Effector memory CD8-positive, alpha-beta T cell (primary cell): ENCODE data around the gene PTPN18.

Experiments
- ATAC-seq: fragments of 150-1000 bp; cut with Tn5 transposase; replicated peaks from 2 replicates; pipeline ENCODE4 v1.10.0; 2021; ENCODE audit warnings: mild to moderate bottlenecking, moderate library complexity
- DNase-seq, 3 experiments: peaks; one replicate each; pipeline ENCODE4 v3.0.0; 2021
- H3K27ac Mint-ChIP-seq, 2 donors: one replicate each; pipeline ENCODE4 v1.8.0; 2022; ENCODE audit warnings: mild to moderate bottlenecking in 2 of 2, mixed read lengths in 2 of 2, moderate library complexity in 2 of 2
- H3K27me3 Mint-ChIP-seq, 2 donors: one replicate each; pipeline ENCODE4 v1.8.0; 2022; ENCODE audit warnings: mixed read lengths in 2 of 2
- H3K36me3 Mint-ChIP-seq: one replicate; pipeline ENCODE4 v1.8.0; 2022; ENCODE audit warnings: mild to moderate bottlenecking, moderate library complexity, mixed read lengths; ENCODE audit not compliant: insufficient read depth
- H3K4me1 Mint-ChIP-seq, 2 donors: one replicate each; pipeline ENCODE4 v1.8.0; 2022; ENCODE audit warnings: low read depth in 2 of 2, mixed read lengths in 2 of 2
- H3K4me3 Mint-ChIP-seq, 2 donors: one replicate each; pipeline ENCODE4 v1.8.0; 2022; ENCODE audit warnings: mild to moderate bottlenecking in 2 of 2, mixed read lengths in 2 of 2, moderate library complexity in 2 of 2
- H3K9me3 Mint-ChIP-seq, 2 donors: one replicate each; pipeline ENCODE4 v1.8.0; 2022; ENCODE audit warnings: mixed read lengths in 2 of 2

PTPN18 gene

GRCh38 chr2:130345611-130346010 lies 10.2 kb upstream of the PTPN18 start:
- ATAC-seq = no peak
- H3K27me3 Mint-ChIP-seq = no peaks in the 10 kb centered on the region
- no peaks in the 10 kb centered on the region for H3K9me3 Mint-ChIP-seq
- H3K36me3 Mint-ChIP-seq = peaks cover 41% of the 10 kb centered on the region
- peak overlapping the region; percentile 44 to 68 for H3K27ac Mint-ChIP-seq
- no peak overlapping the region for H3K4me3 Mint-ChIP-seq
- DNase-seq = no peak
- H3K4me1 Mint-ChIP-seq = peaks cover 18 to 30% of the 10 kb centered on the region in 2 donors

- ATAC-seq = no peak
These were observed 9.7 kb upstream of the PTPN18 start for GRCh38 chr2:130346041-130346740.

GRCh38 chr2:130346741-130347066 lies 9.2 kb upstream of the PTPN18 start:
- no peak for ATAC-seq
- H3K9me3 Mint-ChIP-seq = no peaks in the 10 kb centered on the region
- peaks cover 11 to 24% of the 10 kb centered on the region in 2 donors for H3K4me1 Mint-ChIP-seq
- no peak for DNase-seq
- H3K36me3 Mint-ChIP-seq = peaks cover 38% of the 10 kb centered on the region
- peak overlapping the region in 1 of 2 donors; percentile 44 for H3K27ac Mint-ChIP-seq
- H3K27me3 Mint-ChIP-seq = no peaks in the 10 kb centered on the region
- no peak overlapping the region for H3K4me3 Mint-ChIP-seq

More at GRCh38 chr2:130346041-130346740, 9.7 kb upstream of the PTPN18 start:
- Mint-ChIP-seq H3K4me3 (no peak overlapping the region), H3K36me3 (peaks cover 40% of the 10 kb centered on the region), H3K27me3 (no peaks in the 10 kb centered on the region), H3K4me1 (peaks cover 15 to 27% of the 10 kb centered on the region in 2 donors), H3K27ac (peak overlapping the region; percentile 44 to 68), H3K9me3 (no peaks in the 10 kb centered on the region)
- no peak for DNase-seq

- ATAC-seq (no peak), DNase-seq (no peak)
- Mint-ChIP-seq H3K36me3 (peaks cover 32% of the 10 kb centered on the region), H3K4me3 (no peak overlapping the region), H3K9me3 (no peaks in the 10 kb centered on the region), H3K27ac (no peak overlapping the region), H3K27me3 (no peaks in the 10 kb centered on the region), H3K4me1 (peaks cover 8 to 19% of the 10 kb centered on the region in 2 donors)
These were observed 8.5 kb upstream of the PTPN18 start for GRCh38 chr2:130347220-130347925.

GRCh38 chr2:130349174-130349573 lies 6.7 kb upstream of the PTPN18 start:
- Mint-ChIP-seq H3K9me3 (no peaks in the 10 kb centered on the region), H3K27me3 (no peaks in the 10 kb centered on the region), H3K4me1 (peaks cover 8 to 10% of the 10 kb centered on the region in 2 donors), H3K36me3 (peaks cover 23% of the 10 kb centered on the region), H3K27ac (no peak overlapping the region), H3K4me3 (no peak overlapping the region)
- DNase-seq = no peak
- ATAC-seq = no peak

GRCh38 chr2:130351711-130352110 lies 4.1 kb upstream of the PTPN18 start:
- Mint-ChIP-seq H3K9me3 (no peaks in the 10 kb centered on the region), H3K27ac (peak overlapping the region in 1 of 2 donors; percentile 60), H3K4me3 (no peak overlapping the region), H3K4me1 (peaks cover 11% of the 10 kb centered on the region in 2 donors), H3K36me3 (peaks cover 14% of the 10 kb centered on the region), H3K27me3 (no peaks in the 10 kb centered on the region)
- ATAC-seq = no peak
- no peak for DNase-seq

DNA sequence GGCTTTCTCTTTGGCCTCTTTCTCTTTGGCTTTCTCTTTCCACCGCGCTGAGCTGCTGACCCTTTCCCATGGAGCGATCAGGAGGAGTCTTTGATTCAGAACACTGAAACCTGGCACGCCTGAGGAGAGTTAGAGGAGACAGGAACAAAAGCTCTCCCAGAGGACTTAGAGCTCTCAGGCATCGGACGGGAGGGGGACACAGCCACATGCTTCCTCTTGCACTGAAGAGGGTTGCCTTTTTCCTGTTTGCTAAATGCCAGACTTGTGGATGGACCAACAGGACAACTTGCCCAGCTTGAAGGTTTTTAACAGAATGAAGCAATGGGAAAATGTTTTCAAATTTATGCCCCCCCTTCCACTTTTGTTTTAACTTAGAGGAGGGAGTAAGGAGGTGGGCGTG lies 3.6 kb upstream of the PTPN18 start:
- DNase-seq = no peak
- Mint-ChIP-seq H3K9me3 (no peaks in the 10 kb centered on the region), H3K4me1 (peaks cover 13% of the 10 kb centered on the region in 2 donors), H3K36me3 (peaks cover 9% of the 10 kb centered on the region), H3K27me3 (no peaks in the 10 kb centered on the region), H3K4me3 (no peak overlapping the region), H3K27ac (peak overlapping the region in 1 of 2 donors; percentile 60)
- no peak for ATAC-seq

DNA sequence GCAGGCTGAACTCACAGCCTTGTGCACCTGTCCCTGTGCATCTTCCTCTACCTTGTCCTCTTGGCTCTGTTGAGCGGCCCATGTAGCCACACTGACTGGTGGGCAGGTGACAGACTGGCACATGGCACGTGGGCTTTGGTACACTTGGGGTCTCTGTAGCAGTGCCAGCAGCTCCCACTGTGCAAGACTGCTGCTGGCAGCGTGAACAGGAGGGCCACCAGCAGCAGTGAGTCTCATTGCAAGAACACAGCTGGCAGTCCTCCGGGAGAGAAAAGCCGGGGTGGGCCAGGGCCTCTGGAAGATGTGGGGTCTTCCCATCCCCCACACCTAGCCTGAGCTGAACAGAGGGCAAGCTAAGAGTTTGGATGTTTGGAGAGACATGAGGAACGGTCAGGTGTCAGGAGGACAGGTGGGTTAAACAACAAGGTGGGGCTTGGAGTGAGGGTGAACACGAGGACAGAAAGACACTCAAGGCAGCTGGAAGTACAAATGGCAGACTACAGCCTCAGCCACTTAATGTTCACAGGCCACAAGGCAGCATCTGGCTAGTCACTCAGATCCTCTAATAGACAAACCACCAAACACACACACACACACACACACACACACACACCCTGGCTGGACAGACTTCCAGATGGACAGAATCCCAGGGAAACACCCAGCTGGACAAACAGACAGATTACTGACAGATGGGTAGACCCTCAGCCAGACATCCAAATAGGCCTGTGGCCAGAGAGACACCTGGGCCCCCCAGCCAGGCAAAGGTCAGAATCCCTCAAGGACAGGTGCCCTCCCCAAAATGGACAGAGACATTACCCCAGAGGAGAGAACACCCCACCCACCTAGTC lies 2.3 kb upstream of the PTPN18 start:
- Mint-ChIP-seq H3K9me3 (no peaks in the 10 kb centered on the region), H3K36me3 (peaks cover 4% of the 10 kb centered on the region), H3K27ac (peak overlapping the region in 1 of 2 donors; percentile 47), H3K27me3 (no peaks in the 10 kb centered on the region), H3K4me1 (peaks cover 13% of the 10 kb centered on the region in 2 donors), H3K4me3 (no peak overlapping the region)
- DNase-seq (no peak), ATAC-seq (no peak)

DNA sequence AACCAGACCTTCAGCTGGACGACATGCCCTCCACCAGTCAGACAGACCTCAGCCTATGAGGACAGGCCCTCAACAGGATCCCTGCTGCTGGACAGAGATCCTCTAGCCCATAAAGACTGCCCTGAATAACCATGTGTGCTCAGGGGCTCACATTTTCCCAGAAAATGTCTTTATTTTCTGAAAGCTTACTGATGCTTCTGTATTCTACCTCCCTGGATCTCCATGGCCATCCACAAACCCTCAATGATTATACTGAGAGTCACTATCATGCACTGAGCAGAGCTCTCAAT lies 1.8 kb upstream of the PTPN18 start:
- Mint-ChIP-seq H3K27me3 (no peaks in the 10 kb centered on the region), H3K4me3 (peak overlapping the region in 1 of 2 donors; percentile 7), H3K27ac (no peak overlapping the region), H3K4me1 (peaks cover 13% of the 10 kb centered on the region in 2 donors), H3K9me3 (no peaks in the 10 kb centered on the region), H3K36me3 (no peaks in the 10 kb centered on the region)
- ATAC-seq = no peak
- no peak for DNase-seq

DNA sequence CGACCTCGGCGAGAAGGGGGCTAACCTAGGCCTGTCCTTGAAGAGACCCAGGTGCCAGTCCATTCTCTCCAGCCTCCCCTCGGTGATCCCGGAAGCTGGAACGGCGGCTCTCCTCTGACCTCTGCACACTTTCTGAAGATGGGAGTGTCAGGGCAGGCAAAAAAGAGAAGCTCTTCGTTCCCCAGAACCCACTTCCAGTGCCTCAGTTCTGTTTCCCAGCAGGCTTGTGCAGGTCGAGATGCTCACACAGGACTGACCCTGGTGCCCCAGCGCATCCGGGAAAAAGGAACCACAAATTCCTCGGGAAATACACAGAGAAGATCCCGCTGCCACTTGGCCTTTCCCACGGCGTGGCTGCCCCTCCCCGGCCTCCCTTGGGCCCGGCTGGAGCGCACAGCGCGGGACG lies 681 bp upstream of the PTPN18 start:
- Mint-ChIP-seq H3K27ac (peak overlapping the region in 1 of 2 donors; percentile 38), H3K27me3 (no peaks in the 10 kb centered on the region)
- no peak for ATAC-seq

DNA sequence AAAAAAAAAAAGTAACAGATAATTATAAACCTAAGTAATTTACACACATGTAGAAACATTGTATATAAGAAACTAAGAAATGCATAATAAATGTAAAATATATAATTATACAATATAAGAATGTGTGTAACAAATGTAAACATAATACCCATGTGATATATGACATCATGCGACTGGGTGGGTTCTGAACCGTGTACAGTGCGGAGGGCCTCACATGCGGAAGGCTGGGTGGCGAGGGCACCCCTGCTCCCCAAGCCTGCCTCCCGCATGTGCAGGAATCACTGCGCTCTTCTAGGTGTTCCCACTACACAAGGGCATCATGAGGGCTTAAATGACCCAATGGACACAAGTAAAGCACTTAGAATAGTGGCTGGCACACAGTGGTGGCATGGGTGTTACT lies 2.0 kb downstream of the PTPN18 start:
- H3K36me3 Mint-ChIP-seq = no peaks in the 10 kb centered on the region
- H3K27me3 Mint-ChIP-seq = no peaks in the 10 kb centered on the region
- ATAC-seq (no peak), DNase-seq (no peak)
- H3K4me3 Mint-ChIP-seq = no peak overlapping the region
- H3K27ac Mint-ChIP-seq = no peak overlapping the region
- H3K4me1 Mint-ChIP-seq = peaks cover 11 to 13% of the 10 kb centered on the region in 2 donors
- no peaks in the 10 kb centered on the region for H3K9me3 Mint-ChIP-seq

More for the DNA sequence above, 681 bp upstream of the PTPN18 start:
- H3K36me3 Mint-ChIP-seq = no peaks in the 10 kb centered on the region
- peak overlapping the region; percentile 80 for H3K4me3 Mint-ChIP-seq
- H3K9me3 Mint-ChIP-seq = no peaks in the 10 kb centered on the region
- H3K4me1 Mint-ChIP-seq = peaks cover 11 to 13% of the 10 kb centered on the region in 2 donors
- DNase-seq = no peak

GRCh38 chr2:130358420-130359350 lies 2.8 kb downstream of the PTPN18 start:
- no peak for ATAC-seq
- H3K36me3 Mint-ChIP-seq = no peaks in the 10 kb centered on the region
- no peaks in the 10 kb centered on the region for H3K9me3 Mint-ChIP-seq
- H3K27me3 Mint-ChIP-seq = no peaks in the 10 kb centered on the region
- peaks cover 11 to 13% of the 10 kb centered on the region in 2 donors for H3K4me1 Mint-ChIP-seq
- H3K4me3 Mint-ChIP-seq = no peak overlapping the region
- H3K27ac Mint-ChIP-seq = no peak overlapping the region
- DNase-seq = no peak

DNA sequence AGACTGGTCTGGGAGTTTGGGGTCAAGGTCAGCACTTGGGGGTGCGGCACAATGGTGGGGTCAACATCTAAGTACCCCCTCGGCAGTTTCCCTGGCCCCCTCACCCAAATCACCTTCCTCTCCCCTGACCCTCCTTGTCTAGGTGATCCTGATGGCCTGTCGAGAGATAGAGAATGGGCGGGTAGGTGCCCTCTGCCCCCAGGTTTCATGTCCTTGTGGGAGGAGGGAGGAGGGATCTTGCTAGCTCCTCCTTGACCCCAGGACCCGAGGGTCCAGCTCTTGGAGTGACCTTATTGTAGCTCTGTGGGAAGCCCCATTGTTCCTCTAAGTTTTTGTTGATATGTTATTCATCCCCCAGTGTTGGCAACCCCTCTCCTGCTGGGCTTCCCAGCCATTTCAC lies 3.6 kb downstream of the PTPN18 start:
- Mint-ChIP-seq H3K4me3 (no peak overlapping the region), H3K36me3 (no peaks in the 10 kb centered on the region), H3K9me3 (no peaks in the 10 kb centered on the region), H3K27me3 (no peaks in the 10 kb centered on the region), H3K27ac (no peak overlapping the region), H3K4me1 (peaks cover 11 to 13% of the 10 kb centered on the region in 2 donors)
- no peak for ATAC-seq
- DNase-seq = no peak
